NCI-H510A (cell line): ENCODE data around the gene LRRK1.

Experiments used
- DNase-seq: peaks from one replicate; lab custom pipeline; 2025; lab: John Stamatoyannopoulos, UW

Gene LRRK1

DNA sequence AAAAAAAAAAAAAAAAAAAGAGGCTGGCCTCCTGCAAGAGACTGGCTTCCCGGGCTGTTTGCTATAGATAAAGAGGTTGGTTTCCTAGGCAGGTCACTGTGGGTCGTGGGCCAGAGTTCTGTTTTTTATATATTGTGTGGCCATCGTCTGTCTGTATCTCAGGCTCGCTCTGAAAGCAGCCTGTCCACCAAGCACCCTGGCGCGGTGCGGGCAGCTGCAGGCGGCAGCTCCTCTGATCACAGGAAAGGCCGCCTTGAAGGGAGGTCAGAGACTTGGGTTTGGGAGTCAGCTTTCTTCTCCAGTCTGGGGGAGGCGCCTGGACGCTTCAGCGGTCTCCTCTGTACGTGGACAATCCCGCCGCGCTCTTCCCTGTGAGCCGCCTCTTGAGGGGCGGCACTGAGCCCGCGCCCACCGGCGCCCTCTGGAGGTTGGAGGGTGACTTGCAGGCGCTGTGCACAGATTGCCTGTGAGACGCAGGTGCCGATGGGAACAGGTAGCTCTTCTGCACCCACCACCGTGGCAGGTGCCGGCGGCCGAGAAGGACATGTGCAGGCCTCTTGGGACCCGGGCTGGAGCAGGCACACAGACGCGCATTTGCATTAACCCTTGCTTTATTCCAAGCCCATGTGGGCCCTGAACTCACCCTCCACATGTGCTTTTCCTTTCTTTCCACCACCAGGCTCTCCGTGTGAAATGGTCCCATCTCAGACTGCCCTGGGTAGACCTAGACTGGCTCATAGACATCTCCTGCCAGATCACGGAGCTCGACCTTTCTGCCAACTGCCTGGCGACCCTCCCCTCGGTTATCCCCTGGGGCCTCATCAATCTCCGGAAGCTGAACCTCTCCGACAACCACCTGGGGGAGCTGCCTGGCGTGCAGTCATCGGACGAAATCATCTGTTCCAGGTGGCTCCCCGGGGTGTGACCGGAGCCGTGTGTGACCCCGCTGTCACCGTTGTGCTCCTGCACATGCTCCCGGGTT is 89.3 kb downstream of the LRRK1 start:
- DNase-seq, result no peak

DNA sequence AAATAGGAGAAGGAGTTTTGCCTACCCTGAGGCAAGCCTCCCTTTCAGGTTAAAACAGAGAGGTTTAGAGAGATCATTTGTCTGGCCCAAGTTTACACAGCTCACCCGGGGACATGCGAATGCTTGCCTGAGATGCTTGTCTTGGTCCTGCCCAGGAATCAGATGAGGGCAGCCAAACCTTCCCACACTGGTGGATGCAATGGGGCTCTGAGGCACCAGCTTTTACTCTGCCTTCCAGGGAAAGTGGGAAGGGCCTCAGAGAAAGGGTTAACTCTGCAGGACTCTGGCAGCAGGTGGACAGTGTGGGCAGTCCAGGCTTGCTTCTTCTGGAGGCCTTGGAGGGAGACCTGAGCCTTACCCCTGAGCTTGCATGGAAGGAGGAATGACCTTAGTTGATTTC is 90.0 kb downstream of the LRRK1 start:
- no peak for DNase-seq

DNA sequence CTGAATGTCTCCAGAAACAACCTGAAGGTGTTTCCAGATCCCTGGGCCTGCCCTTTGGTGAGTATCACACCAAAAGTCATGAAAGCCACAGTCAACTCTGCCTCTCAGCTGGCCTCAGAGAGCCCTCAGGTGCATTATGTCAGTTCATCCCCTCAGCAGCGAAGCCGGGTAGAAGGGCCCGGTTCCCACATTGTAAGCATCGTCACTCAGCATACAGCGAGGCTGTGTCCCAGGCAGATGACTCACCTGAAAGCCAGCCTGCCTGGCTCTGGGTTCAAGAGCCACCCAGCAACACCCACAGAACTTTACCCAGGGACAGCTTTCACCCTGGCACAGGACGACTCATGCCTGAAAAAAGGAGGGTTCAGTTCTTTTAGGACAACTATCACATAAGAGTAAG is 91.6 kb downstream of the LRRK1 start:
- DNase-seq, result no peak

DNA sequence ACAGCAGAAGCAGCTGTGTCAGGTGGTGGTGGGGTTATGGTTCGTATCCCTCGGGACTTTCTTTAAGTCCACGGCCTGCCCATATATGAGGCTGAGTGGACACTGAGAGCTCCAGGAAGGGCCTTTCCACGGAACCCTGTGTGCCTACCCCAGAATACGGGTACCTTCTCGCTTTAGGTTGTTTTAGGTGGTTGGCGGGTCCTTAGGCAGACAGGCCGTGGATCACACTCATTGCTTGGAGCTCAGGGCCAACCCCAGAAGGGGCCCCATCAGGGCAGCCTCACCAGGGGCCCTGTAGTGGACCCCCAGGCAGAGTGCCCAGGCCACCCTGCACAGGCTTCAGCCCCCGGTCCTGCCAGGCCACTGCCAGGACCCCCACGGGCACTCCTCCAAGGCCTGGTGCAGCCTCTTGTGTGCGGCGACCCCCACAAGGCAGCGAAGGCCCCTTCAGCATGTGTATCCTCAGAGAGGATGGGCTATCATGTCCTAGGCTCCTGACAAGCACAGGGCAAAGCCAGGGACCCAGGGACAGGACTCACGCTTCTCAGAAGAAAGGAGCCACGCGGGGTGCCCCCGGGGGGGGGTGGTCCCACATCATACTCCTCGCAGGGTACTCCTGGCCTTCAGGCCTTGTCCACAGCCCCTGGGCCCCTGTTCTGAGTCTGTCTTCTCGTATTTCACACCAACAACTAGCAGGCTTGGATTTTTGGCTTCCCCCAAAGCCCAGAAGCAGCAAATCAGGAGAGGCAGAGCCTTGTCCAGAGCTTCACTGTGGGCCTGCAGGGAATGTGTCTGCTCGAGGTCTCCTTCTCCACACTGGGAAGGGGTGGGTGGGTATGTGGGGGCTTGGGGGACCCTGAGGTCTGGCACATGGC is 93.4 kb downstream of the LRRK1 start:
- DNase-seq, result no peak

DNA sequence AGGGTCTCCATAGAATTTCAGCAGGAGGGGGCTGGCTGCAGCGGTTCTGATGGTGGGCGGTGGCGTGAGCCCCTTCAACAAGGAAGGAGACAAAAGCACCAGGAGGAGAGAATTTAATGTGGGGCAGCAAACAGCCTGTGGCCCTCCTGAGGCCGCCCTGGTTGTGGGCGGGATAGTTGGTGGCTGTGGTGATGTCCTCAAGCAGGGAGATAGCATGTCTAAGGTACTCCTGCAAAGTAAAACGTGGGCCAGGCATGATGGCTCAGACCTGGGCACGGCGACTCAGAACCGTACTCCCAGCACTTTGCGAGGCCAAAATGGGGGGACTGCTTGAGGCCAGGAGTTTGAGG is 94.0 kb downstream of the LRRK1 start:
- DNase-seq, result no peak

DNA sequence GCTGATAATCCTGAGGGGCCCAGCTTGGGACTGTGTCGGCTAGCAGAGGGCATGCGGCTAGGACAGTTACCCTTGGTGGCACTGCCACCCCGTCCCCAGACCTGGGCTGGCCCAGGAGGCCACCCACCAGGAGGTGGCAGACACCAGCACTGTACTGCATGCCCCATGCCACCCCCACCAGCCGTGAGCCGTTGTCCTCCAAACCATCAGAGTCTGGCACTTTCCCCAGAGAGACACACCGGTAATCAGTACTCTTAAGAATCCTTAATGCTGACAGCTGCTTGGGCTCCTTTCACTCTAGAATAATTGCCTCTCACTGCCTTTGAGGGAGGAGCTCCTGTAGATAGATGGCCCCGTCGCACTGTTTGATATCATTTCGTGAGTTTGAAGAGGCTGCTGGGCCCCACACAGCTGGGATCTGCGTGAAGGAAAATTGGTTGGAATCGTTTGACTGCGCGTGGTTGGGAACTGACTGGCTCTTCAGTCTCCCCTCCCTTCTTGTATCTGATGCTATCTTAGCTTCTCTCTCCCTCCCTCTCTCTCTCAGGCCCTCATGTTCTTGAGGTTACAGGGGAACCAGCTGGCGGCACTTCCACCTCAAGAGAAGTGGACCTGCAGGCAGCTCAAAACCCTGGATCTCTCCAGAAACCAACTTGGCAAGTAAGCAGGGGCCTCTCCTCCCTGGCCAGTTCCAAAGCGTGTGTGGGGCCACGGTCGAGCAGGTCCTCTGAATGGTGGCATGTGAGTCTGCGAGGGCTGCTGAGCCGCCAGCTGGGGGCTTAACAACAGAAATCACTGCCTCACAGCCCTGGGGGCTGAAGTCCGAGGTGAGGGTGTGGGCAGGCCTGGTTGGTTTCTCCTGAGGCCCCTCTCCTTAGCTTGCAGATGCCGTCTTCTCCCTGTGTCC is 94.9 kb downstream of the LRRK1 start:
- DNase-seq, result no peak

DNA sequence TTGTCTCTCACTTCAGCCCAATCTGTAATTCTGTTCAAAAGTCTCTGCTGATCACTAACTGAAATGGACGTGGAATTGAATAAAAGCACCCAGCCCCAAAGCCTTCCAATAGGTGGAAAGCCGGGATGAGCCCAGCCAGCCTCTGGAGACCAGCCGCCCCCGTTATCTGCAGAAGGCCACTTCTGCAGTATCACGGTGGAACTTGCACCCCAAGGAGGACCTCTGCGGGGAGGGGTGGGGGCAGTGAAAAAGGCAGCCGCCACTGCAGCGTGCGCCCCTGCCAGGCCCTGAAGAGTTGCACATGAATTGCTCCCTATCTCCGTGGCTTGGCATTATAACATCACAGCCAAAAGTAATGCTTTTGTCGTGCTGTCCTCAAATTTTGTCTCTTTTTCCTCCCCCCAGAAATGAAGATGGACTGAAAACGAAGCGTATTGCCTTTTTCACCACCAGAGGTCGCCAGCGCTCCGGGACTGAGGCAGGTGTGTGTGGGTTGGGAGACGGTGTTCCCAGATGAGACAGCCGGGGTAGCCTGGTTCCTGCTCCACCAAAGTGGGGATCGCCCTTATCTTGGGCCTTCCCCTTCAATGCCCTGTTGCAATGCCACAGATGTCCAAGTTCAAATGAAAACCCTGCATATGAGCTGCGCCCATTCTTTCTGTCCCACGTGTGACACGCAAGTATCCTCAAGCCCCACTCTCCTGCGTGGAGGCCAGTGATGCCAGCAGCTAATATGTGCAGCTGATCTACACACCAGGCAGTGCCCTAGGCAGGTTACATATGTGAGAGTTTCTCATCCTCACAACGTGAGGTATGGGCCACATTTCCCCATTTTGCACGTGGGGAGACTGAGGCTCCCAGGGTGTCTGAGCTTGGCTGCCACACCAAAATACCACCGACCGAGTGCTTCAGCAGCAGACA is 96.0 kb downstream of the LRRK1 start:
- no peak for DNase-seq

DNA sequence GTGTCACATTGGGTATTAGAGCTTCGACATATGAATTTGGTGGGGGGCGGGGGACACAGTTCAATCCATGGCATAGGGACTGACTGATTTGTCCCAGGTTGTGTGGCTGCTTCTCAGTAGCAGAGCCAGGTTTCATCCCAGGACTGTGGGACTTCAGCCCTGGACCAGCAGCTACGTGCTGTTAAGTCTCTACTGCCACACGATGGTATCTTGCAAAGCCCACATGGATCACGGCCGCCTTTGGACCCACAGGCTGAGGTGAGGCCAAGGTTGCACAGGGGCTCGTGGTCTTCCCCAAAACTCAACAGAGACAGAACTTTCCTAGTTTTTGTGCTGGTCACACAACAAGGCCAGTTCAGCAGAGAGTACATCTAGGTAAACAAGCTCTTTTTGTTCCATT is 97.4 kb downstream of the LRRK1 start:
- DNase-seq, result no peak

DNA sequence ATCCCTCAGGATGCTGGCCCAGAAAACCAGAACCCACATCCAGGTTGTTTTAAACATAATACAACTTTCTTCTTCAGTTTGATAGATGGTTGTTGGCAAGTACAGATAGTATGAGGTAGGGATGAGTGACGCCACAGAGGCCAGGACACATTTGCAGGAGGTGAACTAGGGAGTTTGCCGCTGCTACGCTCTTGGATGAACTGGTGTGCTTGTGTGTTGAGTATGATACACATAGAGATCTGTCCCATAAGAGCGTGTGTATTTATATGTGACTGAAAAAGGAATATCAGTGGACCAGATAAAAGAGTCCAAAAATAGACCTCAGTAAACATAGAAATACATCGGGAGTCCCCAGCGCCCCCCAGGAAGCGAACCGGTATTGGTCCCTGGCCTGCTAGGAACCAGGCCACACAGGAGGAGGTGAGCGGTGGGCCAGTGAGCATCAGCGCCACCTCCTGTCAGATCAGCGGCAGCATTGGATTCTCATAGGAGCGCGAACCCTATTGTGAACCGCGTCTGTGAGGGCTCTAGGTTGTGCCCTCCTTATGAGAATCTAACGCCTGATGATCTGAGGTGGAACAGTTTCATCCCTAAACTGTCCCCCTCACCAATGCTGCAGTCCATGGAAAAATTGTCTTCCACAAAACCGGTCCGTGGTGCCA is 98.1 kb downstream of the LRRK1 start:
- DNase-seq, result no peak

DNA sequence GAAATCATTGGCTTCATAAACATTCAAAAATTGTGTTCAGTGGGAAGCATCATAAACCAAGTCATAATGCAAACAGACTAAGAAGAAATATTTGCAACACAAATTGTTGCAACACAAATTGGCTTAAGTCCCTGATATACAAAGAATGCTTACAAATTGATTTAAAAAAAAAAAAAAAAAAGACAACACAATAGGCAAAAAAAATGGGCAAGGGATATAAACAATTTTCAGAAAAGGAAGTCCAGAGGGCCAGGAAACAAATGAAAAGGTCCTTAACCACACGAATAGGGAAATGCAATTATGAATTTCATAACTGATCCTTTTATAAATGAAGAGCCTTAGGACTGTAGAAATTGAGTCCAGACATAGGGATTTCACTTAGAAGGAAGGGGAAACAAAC is 98.9 kb downstream of the LRRK1 start:
- DNase-seq, result no peak

DNA sequence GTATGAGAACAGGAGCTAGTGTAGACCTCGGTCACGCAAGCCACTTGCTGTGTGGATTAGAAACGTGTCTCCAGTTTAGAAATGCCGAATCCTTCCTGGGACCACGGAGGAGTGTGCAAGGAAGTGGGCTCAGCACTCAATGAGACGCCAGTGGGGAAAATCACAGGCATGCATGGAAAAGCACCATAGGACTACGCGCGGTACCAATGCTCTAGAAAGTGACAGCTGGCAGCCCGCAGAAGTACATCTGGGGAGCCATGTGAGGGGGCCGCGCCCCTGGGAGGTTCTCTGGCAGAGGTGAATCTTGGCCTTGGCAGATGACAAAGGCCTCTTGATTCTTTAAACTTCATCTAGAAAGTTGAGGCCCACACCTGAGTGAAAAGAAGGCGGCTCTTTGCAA is 99.3 kb downstream of the LRRK1 start:
- no peak for DNase-seq

DNA sequence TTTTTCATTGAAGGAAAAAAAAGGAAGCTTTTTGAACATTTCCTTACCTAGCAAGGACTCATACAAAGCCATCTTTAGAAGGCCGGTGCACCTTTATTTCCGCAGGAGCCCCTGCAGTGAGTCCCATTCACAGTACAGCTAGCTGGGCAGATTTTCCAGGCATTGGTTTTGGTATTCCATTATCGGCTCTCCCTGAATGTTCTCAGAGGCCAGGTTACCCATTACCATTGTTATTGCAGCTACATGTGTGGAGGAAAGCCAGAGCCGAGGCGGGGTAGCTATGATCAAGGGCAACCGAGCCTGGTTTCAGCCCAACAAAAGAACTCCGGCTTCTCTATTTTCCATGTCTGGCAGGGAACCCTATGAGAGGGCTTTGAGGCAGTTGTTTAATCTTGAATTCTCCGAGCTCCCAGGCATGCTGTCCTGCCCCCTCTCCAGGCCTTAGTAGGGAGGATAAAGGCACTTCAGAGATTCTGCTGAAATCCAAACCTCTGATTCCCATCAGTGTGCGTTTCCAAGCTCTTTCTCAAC is 100.3 kb downstream of the LRRK1 start:
- DNase-seq, result no peak

DNA sequence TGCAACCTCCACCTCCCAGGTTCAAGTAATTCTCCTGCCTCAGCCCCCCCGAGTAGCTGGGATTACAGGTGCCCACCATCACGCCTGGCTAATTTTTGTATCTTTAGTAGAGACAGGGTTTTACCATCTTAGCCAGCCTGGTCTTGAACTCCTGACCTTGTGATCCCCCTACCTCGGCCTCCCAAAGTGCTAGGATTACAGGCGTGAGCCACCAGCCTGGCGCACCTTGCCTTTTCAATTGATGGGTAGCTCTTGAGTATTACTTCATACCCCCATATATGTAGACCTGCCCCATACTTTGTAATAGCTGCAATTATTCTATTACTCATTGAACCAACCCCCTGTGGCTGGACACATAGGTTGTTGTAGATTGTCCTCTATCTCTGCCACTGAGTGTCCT is 101.3 kb downstream of the LRRK1 start:
- DNase-seq, result no peak

DNA sequence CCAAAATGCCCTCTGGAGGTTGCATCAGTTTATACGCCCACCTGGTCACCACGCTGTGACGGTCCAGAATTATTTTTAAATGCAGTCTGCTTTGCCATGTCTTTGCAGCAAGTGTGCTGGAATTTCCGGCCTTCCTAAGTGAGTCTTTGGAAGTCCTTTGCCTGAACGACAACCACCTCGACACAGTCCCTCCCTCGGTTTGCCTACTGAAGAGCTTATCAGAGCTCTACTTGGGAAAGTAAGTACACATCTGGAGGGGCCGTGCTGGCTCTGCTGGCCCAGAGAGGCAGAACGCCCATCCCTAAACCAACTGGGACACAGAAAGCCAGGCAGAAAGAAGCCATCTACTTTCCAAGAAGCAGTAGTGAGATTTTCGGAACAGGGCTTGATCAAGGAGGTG is 101.8 kb downstream of the LRRK1 start:
- DNase-seq, result no peak

DNA sequence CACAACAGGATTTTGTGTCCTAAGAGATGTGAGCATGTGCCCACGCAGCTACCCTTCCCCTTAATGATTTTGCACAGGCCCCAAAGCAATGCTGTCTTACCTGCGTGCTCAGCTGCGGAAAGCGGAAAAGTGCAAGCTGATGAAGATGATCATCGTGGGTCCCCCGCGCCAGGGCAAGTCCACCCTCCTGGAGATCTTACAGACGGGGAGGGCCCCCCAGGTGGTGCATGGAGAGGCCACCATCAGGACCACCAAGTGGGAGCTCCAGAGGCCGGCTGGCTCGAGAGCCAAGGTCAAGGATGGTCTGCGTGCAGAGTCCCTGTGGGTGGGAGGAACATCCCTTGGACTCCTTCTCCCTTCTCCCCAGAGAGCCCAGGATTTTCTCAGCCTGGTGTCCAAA is 103.1 kb downstream of the LRRK1 start:
- no peak for DNase-seq

DNA sequence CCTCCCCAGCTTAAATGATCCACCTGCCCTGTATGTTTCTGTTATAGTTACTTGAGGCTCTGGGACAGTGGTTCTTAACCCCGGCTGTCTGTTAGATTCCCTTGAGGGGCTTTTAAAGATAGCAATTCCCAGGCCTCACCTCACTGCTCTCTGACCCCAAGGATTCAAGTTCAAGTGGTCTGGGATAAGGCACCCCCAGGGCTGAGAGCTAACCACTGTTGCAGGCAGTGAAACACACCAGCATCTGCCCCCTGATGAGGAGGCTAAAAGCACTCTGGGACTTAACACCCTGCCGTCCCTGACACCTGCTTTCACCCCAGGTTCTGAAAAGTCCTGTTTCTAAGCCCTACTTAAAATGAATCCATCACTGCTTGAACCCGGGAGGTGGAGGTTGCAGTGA is 103.7 kb downstream of the LRRK1 start:
- no peak for DNase-seq

DNA sequence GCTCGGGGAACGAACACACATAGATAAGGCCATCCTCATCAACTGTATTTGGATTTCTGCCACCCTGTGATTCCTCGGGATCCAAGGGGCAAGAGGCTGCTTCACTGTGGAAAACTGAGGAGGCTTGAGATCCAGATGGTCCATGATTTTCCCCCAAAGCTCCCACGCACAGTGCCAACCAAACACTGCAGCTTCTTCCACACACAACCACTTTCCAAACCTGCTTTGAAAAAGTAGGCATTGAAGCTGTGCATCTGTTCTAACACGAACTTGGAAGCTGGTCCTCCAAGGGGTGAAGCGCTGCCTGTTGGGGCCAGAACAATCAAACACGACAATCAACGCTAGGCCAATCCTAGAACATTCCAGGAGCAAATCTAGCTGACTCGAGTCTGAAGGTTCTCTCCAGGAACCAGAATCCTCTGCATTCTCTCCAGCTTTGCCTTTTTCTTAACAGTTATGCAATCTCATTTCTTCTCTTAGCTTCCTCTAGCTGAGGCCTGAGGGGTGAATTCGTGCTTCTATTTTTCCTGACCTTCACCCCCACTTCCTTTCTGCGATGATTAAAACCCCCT is 104.4 kb downstream of the LRRK1 start:
- DNase-seq, result no peak

DNA sequence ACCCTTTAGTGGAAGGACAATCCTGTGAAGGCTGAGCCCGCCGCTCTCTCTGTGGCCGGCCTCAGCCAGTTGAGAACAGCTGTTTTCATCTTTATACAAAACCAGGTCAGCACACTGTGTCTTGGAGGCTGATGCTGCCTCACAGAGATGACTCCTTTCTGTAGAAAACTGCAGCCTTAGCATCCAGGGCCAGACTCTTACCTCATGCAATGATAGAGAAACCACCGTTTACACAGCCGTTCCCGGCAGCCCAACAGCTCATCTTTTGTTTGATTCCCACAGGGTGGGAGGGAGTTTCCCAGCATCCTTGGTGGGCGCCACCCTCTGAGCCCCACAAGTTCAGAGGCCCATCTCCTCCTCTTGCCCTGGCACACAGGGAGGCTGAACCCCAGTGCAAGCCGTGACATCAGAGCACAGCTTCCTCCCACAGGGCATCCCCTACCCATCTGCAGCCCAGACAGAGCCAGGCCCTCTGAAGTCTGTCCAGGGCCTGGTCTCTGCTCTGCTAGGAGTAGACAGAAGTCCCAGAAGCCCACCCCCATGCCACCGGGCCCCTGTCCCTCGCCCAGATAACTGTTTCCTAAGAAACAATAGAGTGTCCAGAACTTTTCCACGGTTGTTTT is 105.0 kb downstream of the LRRK1 start:
- no peak for DNase-seq
